A549 (cell line): ENCODE data around the gene PPFIA2. TPM values are rescaled to one million over a fixed set of nuclear protein-coding genes. Genes with fewer than 3 reads are reported as not detected.

Experiments used
- ATAC-seq, 2 experiments: fragments of 200-7000 bp in 1 of 2; fragments of >200 bp in 1 of 2; cut with Nextera tagmentation in 1 of 2; cut with Tn5 transposase in 1 of 2; 3 replicates each; pipeline versions ENCODE4 v1.8.0 to v1.9.1; 2018 to 2020; ENCODE audit warnings: mild to moderate bottlenecking in 1 of 2, moderate library complexity in 1 of 2
- CTCF ChIA-PET: fragments of 300-600 bp; sonication (Branson Sonifier 250); formaldehyde crosslinking; extraction: SDS; loops from one replicate; lab custom pipeline; 2021; ENCODE audit warnings: antibody characterized with exemption, inconsistent platforms; lab: Yijun Ruan, JAX
- POLR2A ChIA-PET: fragments of 350-600 bp; formaldehyde crosslinking; extraction: SDS; loops from one replicate; lab custom pipeline; 2021; ENCODE audit warnings: antibody characterized with exemption, inconsistent platforms; lab: Yijun Ruan, JAX
- DNase-seq, 2 experiments: peaks; one replicate each; pipeline versions ENCODE4 v3.0.0 to v3.0.0-alpha.2; 2011 to 2016; ENCODE audit warnings: low read depth in 1 of 2, low spot score in 1 of 2
- FAIRE-seq: peaks from 2 replicates; lab custom pipeline; 2011; peaks lifted over from hg19 to GRCh38; lab: Jason Lieb, UNC
- H3K27ac ChIP-seq, 2 experiments: fragments of >200 bp; sonication (Bioruptor Twin); formaldehyde crosslinking; 3 replicates each; pipeline ENCODE4 v1.5.1; 2016 to 2017
- H3K4me1 ChIP-seq: fragments of >200 bp; sonication (Bioruptor Twin); formaldehyde crosslinking; 3 replicates; pipeline ENCODE4 v1.6.1; 2016
- H3K4me2 ChIP-seq: fragments of >200 bp; sonication (Bioruptor Twin); formaldehyde crosslinking; 3 replicates; pipeline ENCODE4 v1.6.1; 2016
- H3K4me3 ChIP-seq: fragments of >200 bp; sonication (Bioruptor Twin); formaldehyde crosslinking; 3 replicates; pipeline ENCODE4 v1.5.1; 2016
- H3K9me3 ChIP-seq: fragments of >200 bp; sonication (Bioruptor Twin); formaldehyde crosslinking; 3 replicates; pipeline ENCODE4 v1.6.1; 2016
- ATOH8 ChIP-seq: fragments of 250-450 bp; sonication (Bioruptor Pico); IDR thresholded peaks from 2 replicates; pipeline ENCODE4 v1.5.0; 2020; ENCODE audit warnings: low read depth, mild to moderate bottlenecking, moderate library complexity
- CBX2 ChIP-seq: fragments of 200-600 bp; sonication (generic); IDR thresholded peaks from 2 replicates; pipeline ENCODE4 v1.6.1; 2016; ENCODE audit warnings: low read depth, mild to moderate bottlenecking, borderline replicate concordance
- CBX8 ChIP-seq: fragments of 200-600 bp; sonication (generic); IDR thresholded peaks from 2 replicates; pipeline ENCODE4 v1.6.1; 2016
- CEBPB ChIP-seq, 2 experiments: fragments of >200 bp in 1 of 2; sonication (Bioruptor Twin) in 1 of 2; formaldehyde crosslinking in 1 of 2; IDR thresholded peaks; 2 replicates each; pipeline ENCODE4 v1.6.1; 2012 to 2016
- CHD4 ChIP-seq: fragments of 200-600 bp; sonication (generic); IDR thresholded peaks from 2 replicates; pipeline ENCODE4 v1.6.1; 2016; ENCODE audit warnings: antibody characterized with exemption, mild to moderate bottlenecking, borderline replicate concordance
- CTCF ChIP-seq: fragments of >200 bp; sonication (Bioruptor Twin); formaldehyde crosslinking; IDR thresholded peaks from 3 replicates; pipeline ENCODE4 v1.5.1; 2016
- FOSL2 ChIP-seq, 2 experiments: fragments of 450-650 bp in 1 of 2; fragments of >200 bp in 1 of 2; sonication (Bioruptor Twin) in 1 of 2; formaldehyde crosslinking; IDR thresholded peaks; 2 replicates each; pipeline versions ENCODE4 v1.5.0 to v1.6.1; 2016 to 2020; ENCODE audit warnings: mild to moderate bottlenecking in 1 of 2, moderate library complexity in 1 of 2
- HDAC2 ChIP-seq: fragments of 200-600 bp; sonication (generic); IDR thresholded peaks from 2 replicates; pipeline ENCODE4 v1.6.1; 2016
- HES2 ChIP-seq: fragments of >200 bp; sonication (Bioruptor Twin); formaldehyde crosslinking; IDR thresholded peaks from 2 replicates; pipeline ENCODE4 v1.6.1; 2016
- HOXA7 ChIP-seq: fragments of 250-450 bp; sonication (Bioruptor Pico); IDR thresholded peaks from 2 replicates; pipeline ENCODE4 v1.5.0; 2020; ENCODE audit warnings: mild to moderate bottlenecking, moderate library complexity
- KDM5A ChIP-seq: fragments of 200-600 bp; sonication (generic); IDR thresholded peaks from 2 replicates; pipeline ENCODE4 v1.6.1; 2016; ENCODE audit warnings: antibody characterized with exemption, mild to moderate bottlenecking
- MYC ChIP-seq: IDR thresholded peaks from 2 replicates; pipeline ENCODE4 v1.6.1; 2012; ENCODE audit warnings: mild to moderate bottlenecking, inconsistent platforms, low read length, improper control_type of control experiment, borderline replicate concordance
- PBX3 ChIP-seq: IDR thresholded peaks from 2 replicates; pipeline ENCODE4 v1.6.1; 2012
- PHF8 ChIP-seq: fragments of 200-600 bp; sonication (generic); IDR thresholded peaks from 2 replicates; pipeline ENCODE4 v1.6.1; 2016; ENCODE audit warnings: low read depth, mild to moderate bottlenecking, antibody characterized with exemption, moderate library complexity, borderline replicate concordance
- POLR2AphosphoS2 ChIP-seq: conservative IDR thresholded peaks from 2 replicates; pipeline ENCODE4 v1.6.1; 2012; ENCODE audit warnings: low read length, improper control_type of control experiment, inconsistent platforms
- RAD21 ChIP-seq, 2 experiments: fragments of >200 bp in 1 of 2; sonication (Bioruptor Twin) in 1 of 2; formaldehyde crosslinking in 1 of 2; IDR thresholded peaks in 1 of 2; conservative IDR thresholded peaks in 1 of 2; 2 replicates in 1 of 2; 3 replicates in 1 of 2; pipeline ENCODE4 v1.6.1; 2012 to 2018; ENCODE audit warnings: inconsistent platforms in 1 of 2
- RARB ChIP-seq: fragments of 250-450 bp; sonication (Bioruptor Pico); IDR thresholded peaks from 2 replicates; pipeline ENCODE4 v1.8.0; 2021; ENCODE audit warnings: mild to moderate bottlenecking, moderate library complexity
- RFX5 ChIP-seq: fragments of 450-650 bp; IDR thresholded peaks from 2 replicates; pipeline ENCODE4 v1.7.1; 2014; ENCODE audit warnings: antibody characterized with exemption, mild to moderate bottlenecking, moderate library complexity
- RNF2 ChIP-seq: fragments of 200-600 bp; sonication (generic); IDR thresholded peaks from 2 replicates; pipeline ENCODE4 v1.6.1; 2016; ENCODE audit warnings: low read depth, mild to moderate bottlenecking, antibody characterized with exemption, moderate library complexity, borderline replicate concordance
- SMC3 ChIP-seq: fragments of >200 bp; sonication (Bioruptor Twin); formaldehyde crosslinking; IDR thresholded peaks from 3 replicates; pipeline ENCODE4 v1.6.1; 2018; ENCODE audit warnings: inconsistent platforms
- TFCP2L1 ChIP-seq: fragments of 250-450 bp; sonication (Bioruptor Pico); IDR thresholded peaks from 2 replicates; pipeline ENCODE4 v1.5.0; 2021; ENCODE audit warnings: mild to moderate bottlenecking
- USF2 ChIP-seq: fragments of 450-650 bp; IDR thresholded peaks from 2 replicates; pipeline ENCODE4 v1.6.1; 2014; ENCODE audit warnings: antibody characterized with exemption
- ZSCAN20 ChIP-seq: fragments of 250-450 bp; sonication (Bioruptor Pico); IDR thresholded peaks from 2 replicates; pipeline ENCODE4 v1.8.0; 2022; ENCODE audit warnings: mild to moderate bottlenecking, moderate library complexity
- WGBS: methylation state at CpG from one replicate; pipeline ENCODE4 v1.1.6; 2017; ENCODE audit errors: missing lambda C conversion rate; 5-methylcytosine and 5-hydroxymethylcytosine counted together
- polyA plus RNA-seq, 4 experiments: library from polyadenylated mRNA; depleted of rRNA in 3 of 4; stranded (reverse); fragments of >200 nt; fragmentation: RNase III in 1 of 4; extraction: RNeasy Plus Mini Kit Qiagen cat#74134 plus additional on column Dnase treatment in 1 of 4; gene quantifications; 2 replicates in 3 of 4; 3 replicates in 1 of 4; pipeline ENCODE4 v1.2.3, GENCODE V29; 2011 to 2017

Gene PPFIA2
- polyA plus RNA-seq, 2 of the 4 experiments (the other 2 are of a cell fraction): not detected

- Histone ChIP-seq H3K9me3 (no peaks in the 10 kb centered on the region), H3K4me3 (no peak overlapping the region), H3K4me2 (no peak overlapping the region), H3K4me1 (no peaks in the 10 kb centered on the region), H3K27ac (no peak overlapping the region)
- POLR2A ChIA-PET: no interaction called here
- 19% methylated on average over 4 of the region's 4 CpGs for WGBS
- peak; percentile 73 for FAIRE-seq
- peak; percentile 13 to 65 for DNase-seq
- TF ChIP-seq SMC3: peak; percentile 56
- TF ChIP-seq ZSCAN20 (CRISPR knock-in tag): no peak
- no peak for TF ChIP-seq CHD4
- TF ChIP-seq HDAC2: no peak
- peak; percentile 70 for TF ChIP-seq CTCF
- TF ChIP-seq RAD21 (conservative IDR thresholded peaks at IDR 0.05 in 1 of 2, IDR thresholded peaks at IDR 0.05 in 1 of 2): peak; percentile 66 to 70
- CTCF ChIA-PET: interaction anchor here (0.9 to 1.7 kb wide), 3 partner anchors 16 to 176 kb away, joined by 4 to 11 read pairs (median 5); no protein-coding TSS in a partner anchor
- peak in 1 of 2 experiments; percentile 73; a peak in 3 of 6 replicates for ATAC-seq
These were observed 131.6 kb downstream of the PPFIA2 start for GRCh38 chr12:81627336-81628189.

- 2% methylated on average over 1 of the region's 1 CpG for WGBS
- FAIRE-seq (no peak), DNase-seq (no peak), ATAC-seq (no peak)
- Histone ChIP-seq H3K27ac (no peak overlapping the region), H3K4me2 (no peak overlapping the region), H3K4me1 (no peaks in the 10 kb centered on the region), H3K4me3 (no peak overlapping the region), H3K9me3 (no peaks in the 10 kb centered on the region)
- POLR2A ChIA-PET: no interaction called here
- CTCF ChIA-PET: interaction anchor here (0.8 kb wide), 1 partner anchor 16 kb away, joined by 5 read pairs; no protein-coding TSS in a partner anchor
- no peak for TF ChIP-seq PHF8
- TF ChIP-seq POLR2AphosphoS2: no peak
- no peak for TF ChIP-seq PBX3
- no peak for TF ChIP-seq CEBPB (IDR thresholded peaks at IDR 0.05)
- TF ChIP-seq KDM5A: no peak
- no peak for TF ChIP-seq SMC3
- TF ChIP-seq RFX5: no peak
- no peak for TF ChIP-seq RNF2
- no peak for TF ChIP-seq HOXA7
- TF ChIP-seq CBX2: no peak
- no peak for TF ChIP-seq RARB (CRISPR knock-in tag)
- no peak for TF ChIP-seq TFCP2L1 (CRISPR knock-in tag)
- no peak for TF ChIP-seq HES2
- no peak for TF ChIP-seq MYC
- TF ChIP-seq FOSL2 (IDR thresholded peaks at IDR 0.05): no peak
- no peak for TF ChIP-seq FOSL2 (CRISPR knock-in tag; IDR thresholded peaks at IDR 0.05)
- TF ChIP-seq CBX8: no peak
- no peak for TF ChIP-seq USF2
- TF ChIP-seq ZSCAN20 (CRISPR knock-in tag): no peak
- no peak for TF ChIP-seq ATOH8 (CRISPR knock-in tag)
These were observed 132.7 kb downstream of the PPFIA2 start for GRCh38 chr12:81626406-81626805.
